SK-N-SH (cell line): ENCODE measurements around the gene LRIF1.
"Not testable (repeated sequence)": the region's sequence is repeated elsewhere in the genome, so short reads cannot be mapped to it uniquely, and the experiment has no call there.

ENCODE experiments used
- CTCF ChIP-seq: fragments of 200-600 bp; sonication (generic); IDR thresholded peaks from 2 replicates; pipeline ENCODE4 v1.6.1; 2017; ENCODE audit warnings: antibody characterized with exemption, mild to moderate bottlenecking, moderate library complexity
- FOXM1 ChIP-seq: IDR thresholded peaks from 2 replicates; pipeline ENCODE4 v1.4.0; 2012; ENCODE audit warnings: low read depth, mild to moderate bottlenecking
- GATA2 ChIP-seq: sonication (generic); formaldehyde crosslinking; IDR thresholded peaks from 2 replicates; pipeline ENCODE4 v1.5.0; 2020; ENCODE audit warnings: mild to moderate bottlenecking, missing genetic modification reagents

- TF ChIP-seq FOXM1; GATA2 (CRISPR knock-in tag): not testable (repeated sequence)
- TF ChIP-seq CTCF: peak; percentile 55
Measured at GRCh38 chr1:110992329-110992728, 28.6 kb upstream of the LRIF1 start.
